Activated CD4-positive, alpha-beta T cell treated with anti-CD3 and anti-CD28 coated beads for 48 hours (primary cell): ENCODE results near the gene ABR.

Source experiments
- DNase-seq: peaks from one replicate; pipeline ENCODE4 v3.0.0-alpha.2; 2020

Gene ABR

GRCh38 chr17:1022278-1023024 is 157.3 kb downstream of the ABR start:
- no peak for DNase-seq

- no peak for DNase-seq
Measured at GRCh38 chr17:1021147-1021546, 158.6 kb downstream of the ABR start.

GRCh38 chr17:1019451-1019850 is 160.3 kb downstream of the ABR start:
- DNase-seq = no peak

- no peak for DNase-seq
Measured at GRCh38 chr17:1018547-1018946, 161.2 kb downstream of the ABR start.

GRCh38 chr17:1013729-1014090 is 166.1 kb downstream of the ABR start:
- no peak for DNase-seq

- no peak for DNase-seq
Measured at GRCh38 chr17:1012823-1013728, 166.7 kb downstream of the ABR start.

GRCh38 chr17:1011760-1012735 is 167.7 kb downstream of the ABR start:
- no peak for DNase-seq

GRCh38 chr17:1011138-1011537 is 168.6 kb downstream of the ABR start:
- DNase-seq = no peak

- no peak for DNase-seq
Measured at GRCh38 chr17:1010586-1010985, 169.2 kb downstream of the ABR start.

- no peak for DNase-seq
Measured at GRCh38 chr17:1010086-1010450, 169.7 kb downstream of the ABR start.

GRCh38 chr17:1009229-1010085 is 170.3 kb downstream of the ABR start:
- no peak for DNase-seq

- DNase-seq = no peak
Measured at GRCh38 chr17:1008008-1008761, 171.6 kb downstream of the ABR start.

- no peak for DNase-seq
Measured at GRCh38 chr17:1007310-1008007, 172.3 kb downstream of the ABR start.

GRCh38 chr17:1006054-1006453 is 173.7 kb downstream of the ABR start:
- no peak for DNase-seq

GRCh38 chr17:1005361-1005946 is 174.3 kb downstream of the ABR start:
- DNase-seq = no peak

- DNase-seq = no peak
Measured at GRCh38 chr17:1004769-1005295, 174.9 kb downstream of the ABR start.

GRCh38 chr17:1003972-1004768 is 175.6 kb downstream of the ABR start:
- DNase-seq = no peak

- no peak for DNase-seq
Measured at GRCh38 chr17:1003633-1003971, 176.2 kb downstream of the ABR start.
